ENCODE measurements around the gene NEDD4L. TPM values are rescaled to one million over a fixed set of nuclear protein-coding genes. Genes with fewer than 3 reads are reported as not detected.

Gene NEDD4L
- total and polyA plus RNA-seq, 2 donors (not counting 1 experiment from before 2014, with no cell fraction given): 10.3 to 25.7 TPM

DNA sequence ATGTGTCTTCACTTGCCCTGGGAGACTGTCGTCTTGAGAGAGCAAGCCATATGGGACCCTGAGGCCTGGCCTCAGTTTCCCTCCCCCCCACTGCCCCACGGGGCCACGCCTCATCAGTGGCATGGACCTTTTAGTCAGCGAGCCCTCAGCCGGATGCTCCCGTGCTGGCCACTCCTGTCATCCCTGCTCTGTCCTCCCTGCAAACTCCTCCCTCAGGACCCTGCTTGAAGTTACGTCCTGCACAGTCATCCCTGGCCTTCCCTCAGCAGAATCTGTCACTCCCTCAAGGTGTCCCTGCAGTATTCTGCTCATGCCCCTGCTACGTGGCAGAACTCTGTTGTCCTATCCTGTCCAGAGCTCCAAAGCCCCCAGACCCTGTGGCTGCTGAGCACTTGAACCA is 265.1 kb downstream of the NEDD4L start:
- H3K79me2 ChIP-seq (ENCODE audit: control insufficient read depth, insufficient read depth, low read length): no peaks in the 10 kb centered on the region
- ATAC-seq (ENCODE audit: low read depth): no peak

DNA sequence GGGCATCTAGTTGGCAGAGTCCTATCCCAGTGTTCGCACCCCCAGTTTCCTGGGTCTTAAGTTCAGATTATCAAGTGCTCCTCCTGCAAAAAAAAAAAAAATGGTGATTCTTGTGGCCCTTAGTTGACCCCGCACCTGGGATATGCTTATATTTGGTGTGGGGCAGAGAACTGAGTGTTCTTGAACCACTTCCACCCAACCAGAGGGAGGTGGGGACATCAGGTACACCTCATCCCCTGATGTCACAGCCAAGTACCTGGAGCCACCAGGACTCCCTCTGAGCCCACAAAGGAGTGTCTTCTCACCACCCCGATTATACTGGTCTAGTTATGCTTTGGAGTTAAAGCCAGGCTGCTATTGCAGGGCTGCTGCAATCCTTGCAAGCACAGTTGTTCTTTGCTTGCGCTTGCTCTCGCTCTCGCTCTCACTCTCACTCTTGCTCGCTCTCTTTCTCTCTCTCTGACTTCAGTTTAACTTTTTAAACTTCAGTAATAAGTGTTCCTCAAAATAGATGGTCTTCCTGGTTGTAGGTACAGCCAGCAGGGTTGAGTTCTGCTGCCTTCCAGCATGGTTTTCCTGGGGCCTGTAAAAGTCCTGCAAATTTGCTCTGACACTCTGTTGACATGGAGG is 265.7 kb downstream of the NEDD4L start:
- Histone ChIP-seq H2AFZ (ENCODE audit: insufficient read depth, low read depth, low read length, poor library complexity, severe bottlenecking) (no peak overlapping the region), H3K9me3 (ENCODE audit: control extremely low read depth in 1 of 3, control insufficient read depth in 2 of 3, insufficient read depth in 1 of 3, low read length in 2 of 3) (peaks cover 0 to 13% (median 8%) of the 10 kb centered on the region in 3 donors), H3K27ac (ENCODE audit: low read length in 2 of 2) (no peak overlapping the region), H3K4me3 (ENCODE audit: control extremely low read depth in 1 of 5, extremely low read depth in 1 of 5, insufficient read depth in 1 of 5, low read depth in 2 of 5, low read length in 4 of 5) (no peak overlapping the region), H3K36me3 (replicated peaks in 1 of 2; ENCODE audit: control extremely low read depth in 1 of 2, control insufficient read depth in 1 of 2, extremely low read depth in 1 of 2, insufficient read depth in 2 of 2, low read length in 1 of 2) (no peaks in the 10 kb centered on the region), H3K79me2 (ENCODE audit: control insufficient read depth, insufficient read depth, low read length) (no peaks in the 10 kb centered on the region), H3K27me3 (replicated peaks in 1 of 4; ENCODE audit: control extremely low read depth in 1 of 4, control insufficient read depth in 3 of 4, insufficient read depth in 4 of 4, low read length in 3 of 4) (no peaks in the 10 kb centered on the region), H3K4me1 (ENCODE audit: control insufficient read depth in 2 of 2, insufficient read depth in 2 of 2, low read length in 2 of 2) (peaks cover 0 to 7% of the 10 kb centered on the region in 2 donors), H3K9ac (ENCODE audit: low read length) (no peak overlapping the region), H3K4me2 (replicated peaks; ENCODE audit: low read depth, low read length, poor library complexity, severe bottlenecking) (no peak overlapping the region), H4K20me1 (ENCODE audit: control insufficient read depth, insufficient read depth, low read length, poor library complexity, severe bottlenecking) (no peaks in the 10 kb centered on the region)
- Mint-ChIP-seq H3K27ac (no peak overlapping the region), H3K9me3 (ENCODE audit: insufficient read depth) (peaks cover 2% of the 10 kb centered on the region), H3K27me3 (no peaks in the 10 kb centered on the region), H3K4me3 (no peak overlapping the region), H3K4me1 (peaks cover 20% of the 10 kb centered on the region)
- 100% methylated on average over 1 of the region's 7 CpGs for WGBS (ENCODE audit: insufficient coverage)
- ChIA-PET CTCF (no interaction called here), POLR2A (no interaction called here)
- TF ChIP-seq, protein P1, sequence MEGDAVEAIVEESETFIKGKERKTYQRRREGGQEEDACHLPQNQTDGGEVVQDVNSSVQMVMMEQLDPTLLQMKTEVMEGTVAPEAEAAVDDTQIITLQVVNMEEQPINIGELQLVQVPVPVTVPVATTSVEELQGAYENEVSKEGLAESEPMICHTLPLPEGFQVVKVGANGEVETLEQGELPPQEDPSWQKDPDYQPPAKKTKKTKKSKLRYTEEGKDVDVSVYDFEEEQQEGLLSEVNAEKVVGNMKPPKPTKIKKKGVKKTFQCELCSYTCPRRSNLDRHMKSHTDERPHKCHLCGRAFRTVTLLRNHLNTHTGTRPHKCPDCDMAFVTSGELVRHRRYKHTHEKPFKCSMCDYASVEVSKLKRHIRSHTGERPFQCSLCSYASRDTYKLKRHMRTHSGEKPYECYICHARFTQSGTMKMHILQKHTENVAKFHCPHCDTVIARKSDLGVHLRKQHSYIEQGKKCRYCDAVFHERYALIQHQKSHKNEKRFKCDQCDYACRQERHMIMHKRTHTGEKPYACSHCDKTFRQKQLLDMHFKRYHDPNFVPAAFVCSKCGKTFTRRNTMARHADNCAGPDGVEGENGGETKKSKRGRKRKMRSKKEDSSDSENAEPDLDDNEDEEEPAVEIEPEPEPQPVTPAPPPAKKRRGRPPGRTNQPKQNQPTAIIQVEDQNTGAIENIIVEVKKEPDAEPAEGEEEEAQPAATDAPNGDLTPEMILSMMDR (IDR thresholded peaks at IDR 0.05): no peak
- TF ChIP-seq EZH2 (IDR thresholded peaks at IDR 0.05; ENCODE audit: borderline replicate concordance, insufficient read depth, low read depth, low read length, poor library complexity, severe bottlenecking): no peak
- intact Hi-C loops (cut with micrococcal nuclease): no loop called here
- DNase-seq (no peak), ATAC-seq (ENCODE audit: low read depth) (no peak)

More for the DNA sequence above, 265.1 kb downstream of the NEDD4L start:
- intact Hi-C loops (cut with micrococcal nuclease): no loop called here
- H3K4me1 ChIP-seq (ENCODE audit: control insufficient read depth in 2 of 2, insufficient read depth in 2 of 2, low read length in 2 of 2): peaks cover 0 to 7% of the 10 kb centered on the region in 2 donors
- H3K4me3 ChIP-seq (ENCODE audit: control extremely low read depth in 1 of 5, extremely low read depth in 1 of 5, insufficient read depth in 1 of 5, low read depth in 2 of 5, low read length in 4 of 5): no peak overlapping the region
- H3K27me3 ChIP-seq (replicated peaks in 1 of 4; ENCODE audit: control extremely low read depth in 1 of 4, control insufficient read depth in 3 of 4, insufficient read depth in 4 of 4, low read length in 3 of 4): no peaks in the 10 kb centered on the region
- TF ChIP-seq, protein P1 (IDR thresholded peaks at IDR 0.05): no peak
- TF ChIP-seq EZH2 (IDR thresholded peaks at IDR 0.05; ENCODE audit: borderline replicate concordance, insufficient read depth, low read depth, low read length, poor library complexity, severe bottlenecking): no peak
- no peak overlapping the region for H3K27ac ChIP-seq (ENCODE audit: low read length in 2 of 2)
- H3K27me3 Mint-ChIP-seq: no peaks in the 10 kb centered on the region
- WGBS (ENCODE audit: insufficient coverage): 91% methylated on average over 7 of the region's 8 CpGs
- H3K4me1 Mint-ChIP-seq: peaks cover 20% of the 10 kb centered on the region
- POLR2A ChIA-PET: no interaction called here
- H3K9ac ChIP-seq (ENCODE audit: low read length): no peak overlapping the region
- no peak overlapping the region for H3K4me2 ChIP-seq (replicated peaks; ENCODE audit: low read depth, low read length, poor library complexity, severe bottlenecking)
- H3K27ac Mint-ChIP-seq: no peak overlapping the region
- H3K9me3 ChIP-seq (ENCODE audit: control extremely low read depth in 1 of 3, control insufficient read depth in 2 of 3, insufficient read depth in 1 of 3, low read length in 2 of 3): peaks cover 0 to 13% (median 8%) of the 10 kb centered on the region in 3 donors
- no peaks in the 10 kb centered on the region for H4K20me1 ChIP-seq (ENCODE audit: control insufficient read depth, insufficient read depth, low read length, poor library complexity, severe bottlenecking)
- peaks cover 2% of the 10 kb centered on the region for H3K9me3 Mint-ChIP-seq (ENCODE audit: insufficient read depth)
- no peak overlapping the region for H3K4me3 Mint-ChIP-seq
- CTCF ChIA-PET: no interaction called here
- H2AFZ ChIP-seq (ENCODE audit: insufficient read depth, low read depth, low read length, poor library complexity, severe bottlenecking): no peak overlapping the region
- no peak for DNase-seq
- H3K36me3 ChIP-seq (replicated peaks in 1 of 2; ENCODE audit: control extremely low read depth in 1 of 2, control insufficient read depth in 1 of 2, extremely low read depth in 1 of 2, insufficient read depth in 2 of 2, low read length in 1 of 2): no peaks in the 10 kb centered on the region

All from B cell (primary cell).